ENCODE data around the gene YPEL2. TPM values are rescaled to one million over a fixed set of nuclear protein-coding genes. Genes with fewer than 3 reads are reported as not detected.

YPEL2 gene
- total and polyA plus RNA-seq, 2 of the 13 experiments (the other 11 are each of a cell fraction or from before 2014, with no cell fraction given), result 8.5 to 21.1 TPM

DNA sequence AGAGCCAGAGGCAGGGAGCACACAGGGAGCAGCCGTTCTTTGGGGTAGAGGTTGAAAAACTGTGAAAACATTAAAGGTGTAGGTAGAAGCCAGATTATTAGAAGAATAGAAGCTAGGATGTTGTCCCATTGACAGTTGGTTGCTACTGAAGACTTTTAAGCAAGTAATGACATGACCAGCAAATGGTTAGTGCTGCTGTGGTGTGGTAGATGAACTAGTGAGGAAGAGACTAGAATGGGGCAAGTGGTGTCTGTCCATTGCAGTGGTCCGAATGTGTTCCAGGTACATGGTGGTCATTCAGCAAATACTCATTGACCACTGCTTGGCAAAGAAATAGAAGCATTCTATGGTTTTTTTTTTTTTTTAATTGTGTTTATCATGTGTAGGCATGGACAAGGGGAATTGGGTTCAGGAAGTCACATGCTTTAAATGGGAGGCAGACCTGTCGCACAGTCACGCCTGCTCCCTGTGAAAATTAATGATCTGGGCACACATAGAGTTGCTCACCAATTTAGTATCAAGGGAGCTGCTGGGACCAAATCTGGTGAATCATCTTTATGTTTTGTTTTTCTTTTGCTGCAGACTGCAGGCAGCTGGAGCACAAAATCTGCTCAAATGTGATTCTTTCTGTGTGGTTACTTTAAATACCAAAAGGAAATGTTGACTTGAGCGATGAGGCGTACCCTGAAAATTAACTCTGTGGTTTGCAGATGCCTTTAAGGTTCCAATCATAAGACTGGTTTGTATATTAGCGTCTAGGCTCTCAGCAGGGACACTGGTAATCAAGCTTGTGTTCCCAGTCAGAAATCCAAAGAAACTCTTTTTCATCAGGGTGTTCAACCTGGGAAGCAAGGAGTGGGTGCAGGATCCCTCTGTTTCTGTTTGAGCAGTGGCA, 30.7 kb downstream of the YPEL2 start:
- Histone ChIP-seq H3K79me2 (ENCODE audit: insufficient read depth, low read length) (peaks cover 11% of the 10 kb centered on the region), H4K20me1 (ENCODE audit: insufficient read depth, low read length) (no peaks in the 10 kb centered on the region), H3K36me3 (replicated peaks in 1 of 2; ENCODE audit: control insufficient read depth in 1 of 2, insufficient read depth in 2 of 2, low read length in 2 of 2) (peaks cover 2 to 10% of the 10 kb centered on the region in 2 experiments; a peak in 3 of 5 replicates), H3K27me3 (ENCODE audit: control insufficient read depth in 1 of 2, insufficient read depth in 2 of 2, low read length in 2 of 2) (no peaks in the 10 kb centered on the region), H3K9me3 (ENCODE audit: low read length) (no peaks in the 10 kb centered on the region), H2AFZ (ENCODE audit: low read length) (no peak overlapping the region), H3K4me3 (replicated peaks in 1 of 3; ENCODE audit: insufficient read depth in 1 of 3, low read depth in 2 of 3, low read length in 3 of 3) (no peak overlapping the region), H3K4me2 (ENCODE audit: low read depth, low read length) (no peak overlapping the region), H3K27ac (ENCODE audit: extremely low read length, insufficient read depth, low read length) (no peak overlapping the region), H3K9ac (ENCODE audit: insufficient read depth, low read depth, low read length) (no peak overlapping the region), H3K4me1 (ENCODE audit: insufficient read depth, low read length) (peaks cover 44% of the 10 kb centered on the region)
- TF ChIP-seq ZNF44 (CRISPR knock-in tag; IDR thresholded peaks at IDR 0.05), result no peak
- no peak for TF ChIP-seq ZNF670 (CRISPR knock-in tag; IDR thresholded peaks at IDR 0.05; ENCODE audit: borderline replicate concordance)
- no peak for TF ChIP-seq SIX4 (CRISPR knock-in tag; IDR thresholded peaks at IDR 0.05)
- TF ChIP-seq, protein P1, sequence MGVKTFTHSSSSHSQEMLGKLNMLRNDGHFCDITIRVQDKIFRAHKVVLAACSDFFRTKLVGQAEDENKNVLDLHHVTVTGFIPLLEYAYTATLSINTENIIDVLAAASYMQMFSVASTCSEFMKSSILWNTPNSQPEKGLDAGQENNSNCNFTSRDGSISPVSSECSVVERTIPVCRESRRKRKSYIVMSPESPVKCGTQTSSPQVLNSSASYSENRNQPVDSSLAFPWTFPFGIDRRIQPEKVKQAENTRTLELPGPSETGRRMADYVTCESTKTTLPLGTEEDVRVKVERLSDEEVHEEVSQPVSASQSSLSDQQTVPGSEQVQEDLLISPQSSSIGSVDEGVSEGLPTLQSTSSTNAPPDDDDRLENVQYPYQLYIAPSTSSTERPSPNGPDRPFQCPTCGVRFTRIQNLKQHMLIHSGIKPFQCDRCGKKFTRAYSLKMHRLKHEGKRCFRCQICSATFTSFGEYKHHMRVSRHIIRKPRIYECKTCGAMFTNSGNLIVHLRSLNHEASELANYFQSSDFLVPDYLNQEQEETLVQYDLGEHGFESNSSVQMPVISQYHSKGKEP (CRISPR knock-in tag; IDR thresholded peaks at IDR 0.05), result no peak
- no peak for TF ChIP-seq ZNF772 (CRISPR knock-in tag; IDR thresholded peaks at IDR 0.05)
- no peak for TF ChIP-seq PHB2 (IDR thresholded peaks at IDR 0.05; ENCODE audit: partially characterized antibody)
- no peak for TF ChIP-seq REL (CRISPR knock-in tag; conservative IDR thresholded peaks at IDR 0.05)
- no peak for TF ChIP-seq JARID2 (CRISPR knock-in tag; IDR thresholded peaks at IDR 0.05; ENCODE audit: insufficient replicate concordance)
- no peak for TF ChIP-seq ZMYM4 (CRISPR knock-in tag; IDR thresholded peaks at IDR 0.05)
- TF ChIP-seq ZBTB34 (CRISPR knock-in tag; IDR thresholded peaks at IDR 0.05), result no peak
- no peak for TF ChIP-seq ARNT (IDR thresholded peaks at IDR 0.05)
- TF ChIP-seq ZNF333 (CRISPR knock-in tag; IDR thresholded peaks at IDR 0.05; ENCODE audit: borderline replicate concordance), result no peak
- TF ChIP-seq FOXP4 (CRISPR knock-in tag; IDR thresholded peaks at IDR 0.05), result no peak
- TF ChIP-seq GZF1 (CRISPR knock-in tag; IDR thresholded peaks at IDR 0.05), result no peak
- TF ChIP-seq HOXD1 (CRISPR knock-in tag; IDR thresholded peaks at IDR 0.05), result no peak
- FAIRE-seq (no peak), ATAC-seq (no peak), DNase-seq (ENCODE audit: low spot score) (no peak)
- 99% methylated on average over 7 of the region's 7 CpGs for WGBS (ENCODE audit: low lambda C conversion rate)
- ChIA-PET CTCF (ENCODE audit: low intra/inter-chr PET ratio, low total read pairs) (no interaction called here), POLR2A (no interaction called here)
- in situ Hi-C loops (cut with HindIII; ENCODE audit: extremely low pct_ligation_motif_present, low pct_unique_long_range_greater_than_20kb), result no loop called here
- no TSS peak for BruUV-seq (replicated peaks)
- intact Hi-C loops (cut with micrococcal nuclease; ENCODE audit: unreplicated experiment), result no loop called here
